IgD-negative memory B cell (primary cell): ENCODE results near the gene DMBT1. TPM values are rescaled to one million over a fixed set of nuclear protein-coding genes. Genes with fewer than 3 reads are reported as not detected.

Experiments
- H3K27ac Mint-ChIP-seq, 3 donors: one replicate each; pipeline ENCODE4 v1.8.0; 2020 to 2022; ENCODE audit warnings: mild to moderate bottlenecking in 3 of 3, mixed read lengths in 3 of 3, moderate library complexity in 1 of 3
- H3K27me3 Mint-ChIP-seq: one replicate; pipeline ENCODE4 v1.8.0; 2021; ENCODE audit warnings: mixed read lengths
- H3K36me3 Mint-ChIP-seq: one replicate; pipeline ENCODE4 v1.8.0; 2020; ENCODE audit warnings: mild to moderate bottlenecking, mixed read lengths
- H3K4me1 Mint-ChIP-seq, 3 donors: one replicate each; pipeline ENCODE4 v1.8.0; 2020 to 2022; ENCODE audit warnings: mixed read lengths in 3 of 3, mild to moderate bottlenecking in 1 of 3
- H3K4me3 Mint-ChIP-seq, 4 donors: one replicate each; pipeline ENCODE4 v1.8.0; 2020 to 2022; ENCODE audit warnings: mild to moderate bottlenecking in 4 of 4, mixed read lengths in 4 of 4, moderate library complexity in 3 of 4
- H3K9me3 Mint-ChIP-seq, 3 donors: one replicate each; pipeline ENCODE4 v1.8.0; 2020 to 2021; ENCODE audit warnings: mixed read lengths in 3 of 3, mild to moderate bottlenecking in 1 of 3
- polyA plus RNA-seq: library from polyadenylated mRNA; unstranded; fragments of 300-500 nt; fragmentation: Illumina TruSeq; gene quantifications from one replicate; pipeline ENCODE4 v1.2.3, GENCODE V29; 2021

DMBT1 gene
- polyA plus RNA-seq: not detected

- Mint-ChIP-seq H3K9me3 (peaks cover 0 to 5% (median 0%) of the 10 kb centered on the region in 3 donors), H3K27me3 (peaks cover 5% of the 10 kb centered on the region), H3K27ac (peak within 1 kb of the TSS in 1 of 3 donors; percentile 14), H3K4me3 (no peak within 1 kb of the TSS), H3K4me1 (no peaks in the 10 kb centered on the region), H3K36me3 (peaks cover 3% of the 10 kb centered on the region)
Measured at GRCh38 chr10:122560279-122560804, at the start of gene DMBT1. Gene DMBT1, plus strand, starts transcription at chr10:122560754. Its CDS starts 17 bp downstream, at chr10:122560771.

GRCh38 chr10:122513053-122513452, 47.5 kb upstream of the DMBT1 start:
- no peak overlapping the region for H3K4me3 Mint-ChIP-seq
- H3K9me3 Mint-ChIP-seq: peaks cover 0 to 4% (median 0%) of the 10 kb centered on the region in 3 donors
- peaks cover 12% of the 10 kb centered on the region for H3K27me3 Mint-ChIP-seq
- no peak overlapping the region for H3K27ac Mint-ChIP-seq
- H3K36me3 Mint-ChIP-seq: no peaks in the 10 kb centered on the region
- H3K4me1 Mint-ChIP-seq: peaks cover 0 to 5% (median 0%) of the 10 kb centered on the region in 3 donors

- H3K4me1 Mint-ChIP-seq: peaks cover 0 to 5% (median 0%) of the 10 kb centered on the region in 3 donors
- no peak overlapping the region for H3K4me3 Mint-ChIP-seq
- no peaks in the 10 kb centered on the region for H3K36me3 Mint-ChIP-seq
- peaks cover 7% of the 10 kb centered on the region for H3K27me3 Mint-ChIP-seq
- peak overlapping the region in 1 of 3 donors; percentile 4 for H3K27ac Mint-ChIP-seq
- H3K9me3 Mint-ChIP-seq: peaks cover 0 to 4% (median 0%) of the 10 kb centered on the region in 3 donors
Measured at GRCh38 chr10:122514045-122514840, 46.3 kb upstream of the DMBT1 start.

- H3K4me3 Mint-ChIP-seq: no peak overlapping the region
- no peaks in the 10 kb centered on the region for H3K36me3 Mint-ChIP-seq
- H3K27me3 Mint-ChIP-seq: peaks cover 7% of the 10 kb centered on the region
- H3K9me3 Mint-ChIP-seq: peaks cover 0 to 4% (median 0%) of the 10 kb centered on the region in 3 donors
- no peak overlapping the region for H3K27ac Mint-ChIP-seq
- peaks cover 0 to 5% (median 0%) of the 10 kb centered on the region in 3 donors for H3K4me1 Mint-ChIP-seq
Measured at GRCh38 chr10:122515022-122515424, 45.5 kb upstream of the DMBT1 start.

- H3K27me3 Mint-ChIP-seq: peaks cover 7% of the 10 kb centered on the region
- no peaks in the 10 kb centered on the region for H3K36me3 Mint-ChIP-seq
- no peak overlapping the region for H3K4me3 Mint-ChIP-seq
- H3K27ac Mint-ChIP-seq: no peak overlapping the region
- peaks cover 0 to 5% (median 0%) of the 10 kb centered on the region in 3 donors for H3K4me1 Mint-ChIP-seq
- H3K9me3 Mint-ChIP-seq: peaks cover 0 to 4% (median 0%) of the 10 kb centered on the region in 3 donors
Measured at GRCh38 chr10:122515588-122516231, 44.8 kb upstream of the DMBT1 start.

- H3K9me3 Mint-ChIP-seq: peaks cover 0 to 4% (median 0%) of the 10 kb centered on the region in 3 donors
- peak overlapping the region in 1 of 4 donors; percentile 69 for H3K4me3 Mint-ChIP-seq
Measured at GRCh38 chr10:122516734-122517133, 43.8 kb upstream of the DMBT1 start.

GRCh38 chr10:122519144-122519543, 41.4 kb upstream of the DMBT1 start:
- Mint-ChIP-seq H3K9me3 (peaks cover 0 to 4% (median 0%) of the 10 kb centered on the region in 3 donors), H3K4me1 (peaks cover 0 to 5% (median 0%) of the 10 kb centered on the region in 3 donors), H3K36me3 (no peaks in the 10 kb centered on the region), H3K27me3 (peaks cover 4% of the 10 kb centered on the region), H3K27ac (peak overlapping the region in 1 of 3 donors; percentile 2), H3K4me3 (no peak overlapping the region)

More at GRCh38 chr10:122516734-122517133, 43.8 kb upstream of the DMBT1 start:
- peaks cover 0 to 5% (median 0%) of the 10 kb centered on the region in 3 donors for H3K4me1 Mint-ChIP-seq
- H3K27me3 Mint-ChIP-seq: peaks cover 7% of the 10 kb centered on the region
- H3K36me3 Mint-ChIP-seq: no peaks in the 10 kb centered on the region
- H3K27ac Mint-ChIP-seq: no peak overlapping the region

GRCh38 chr10:122519873-122520272, 40.7 kb upstream of the DMBT1 start:
- Mint-ChIP-seq H3K27me3 (peaks cover 4% of the 10 kb centered on the region), H3K27ac (no peak overlapping the region), H3K9me3 (peaks cover 0 to 4% (median 0%) of the 10 kb centered on the region in 3 donors), H3K4me3 (no peak overlapping the region), H3K36me3 (no peaks in the 10 kb centered on the region), H3K4me1 (peaks cover 0 to 4% (median 0%) of the 10 kb centered on the region in 3 donors)

GRCh38 chr10:122521011-122521410, 39.5 kb upstream of the DMBT1 start:
- H3K9me3 Mint-ChIP-seq: peaks cover 0 to 4% (median 0%) of the 10 kb centered on the region in 3 donors
- H3K27me3 Mint-ChIP-seq: peaks cover 4% of the 10 kb centered on the region
- no peaks in the 10 kb centered on the region for H3K36me3 Mint-ChIP-seq
- H3K4me3 Mint-ChIP-seq: no peak overlapping the region
- peaks cover 0 to 4% (median 0%) of the 10 kb centered on the region in 3 donors for H3K4me1 Mint-ChIP-seq
- no peak overlapping the region for H3K27ac Mint-ChIP-seq

GRCh38 chr10:122524811-122525210, 35.7 kb upstream of the DMBT1 start:
- peaks cover 0 to 4% (median 0%) of the 10 kb centered on the region in 3 donors for H3K9me3 Mint-ChIP-seq
- H3K27me3 Mint-ChIP-seq: peaks cover 1% of the 10 kb centered on the region
- no peaks in the 10 kb centered on the region for H3K36me3 Mint-ChIP-seq
- H3K27ac Mint-ChIP-seq: no peak overlapping the region
- H3K4me1 Mint-ChIP-seq: no peaks in the 10 kb centered on the region
- no peak overlapping the region for H3K4me3 Mint-ChIP-seq

- Mint-ChIP-seq H3K27me3 (peaks cover 1% of the 10 kb centered on the region), H3K4me3 (no peak overlapping the region), H3K4me1 (no peaks in the 10 kb centered on the region), H3K9me3 (peaks cover 0 to 4% (median 0%) of the 10 kb centered on the region in 3 donors), H3K27ac (no peak overlapping the region), H3K36me3 (no peaks in the 10 kb centered on the region)
Measured at GRCh38 chr10:122525788-122526187, 34.8 kb upstream of the DMBT1 start.

- peaks cover 0 to 4% (median 0%) of the 10 kb centered on the region in 3 donors for H3K9me3 Mint-ChIP-seq
- H3K27ac Mint-ChIP-seq: no peak overlapping the region
- H3K27me3 Mint-ChIP-seq: peaks cover 3% of the 10 kb centered on the region
- H3K4me3 Mint-ChIP-seq: no peak overlapping the region
- no peaks in the 10 kb centered on the region for H3K4me1 Mint-ChIP-seq
- no peaks in the 10 kb centered on the region for H3K36me3 Mint-ChIP-seq
Measured at GRCh38 chr10:122526892-122527291, 33.7 kb upstream of the DMBT1 start.

GRCh38 chr10:122530177-122530576, 30.4 kb upstream of the DMBT1 start:
- Mint-ChIP-seq H3K27ac (no peak overlapping the region), H3K4me1 (no peaks in the 10 kb centered on the region), H3K4me3 (no peak overlapping the region), H3K36me3 (no peaks in the 10 kb centered on the region), H3K27me3 (peaks cover 2% of the 10 kb centered on the region), H3K9me3 (no peaks in the 10 kb centered on the region)

GRCh38 chr10:122531261-122531660, 29.3 kb upstream of the DMBT1 start:
- H3K27me3 Mint-ChIP-seq: peaks cover 3% of the 10 kb centered on the region
- H3K9me3 Mint-ChIP-seq: peaks cover 0 to 4% (median 0%) of the 10 kb centered on the region in 3 donors
- H3K4me3 Mint-ChIP-seq: no peak overlapping the region
- H3K4me1 Mint-ChIP-seq: no peaks in the 10 kb centered on the region
- no peak overlapping the region for H3K27ac Mint-ChIP-seq
- no peaks in the 10 kb centered on the region for H3K36me3 Mint-ChIP-seq

- Mint-ChIP-seq H3K36me3 (no peaks in the 10 kb centered on the region), H3K4me3 (no peak overlapping the region), H3K9me3 (peaks cover 0 to 5% (median 4%) of the 10 kb centered on the region in 3 donors), H3K27me3 (peaks cover 3% of the 10 kb centered on the region), H3K4me1 (no peaks in the 10 kb centered on the region), H3K27ac (no peak overlapping the region)
Measured at GRCh38 chr10:122531939-122532338, 28.6 kb upstream of the DMBT1 start.
